Renal pelvis (tissue), 4 donors: ENCODE results near the gene DNPH1. TPM values are rescaled to one million over a fixed set of nuclear protein-coding genes. Genes with fewer than 3 reads are reported as not detected.

Source experiments
- DNase-seq: peaks from one replicate; pipeline ENCODE4 v3.0.0-alpha.2; 2013
- polyA plus RNA-seq, 3 donors: library from polyadenylated mRNA; unstranded; fragments of 120-200 nt; gene quantifications; one replicate each; pipeline ENCODE4 v1.2.1, GENCODE V29; 2013; ENCODE audit not compliant: insufficient read length in 3 of 3

Gene DNPH1
- polyA plus RNA-seq, 3 donors = 65.6 to 104 (median 99.8) TPM

GRCh38 chr6:43253401-43253800 lies 24.1 kb upstream of the DNPH1 start:
- DNase-seq = no peak

GRCh38 chr6:43250992-43251373 lies 21.7 kb upstream of the DNPH1 start:
- no peak for DNase-seq

- no peak for DNase-seq
Observed at GRCh38 chr6:43248791-43249190, 19.5 kb upstream of the DNPH1 start.

- DNase-seq = no peak
Observed at GRCh38 chr6:43248101-43248500, 18.8 kb upstream of the DNPH1 start.

GRCh38 chr6:43247114-43247999 lies 18.1 kb upstream of the DNPH1 start:
- peak; percentile 75 for DNase-seq

- peak; percentile 53 for DNase-seq
Observed at GRCh38 chr6:43246301-43247113, 17.2 kb upstream of the DNPH1 start.

- no peak for DNase-seq
Observed at GRCh38 chr6:43243664-43244321, 14.5 kb upstream of the DNPH1 start.

- DNase-seq = no peak
Observed at GRCh38 chr6:43242908-43243663, 13.8 kb upstream of the DNPH1 start, which contains the start of gene TTBK1. Gene TTBK1 (plus strand): TSS chr6:43243481. CDS start chr6:43246661, 3,180 bp downstream.

GRCh38 chr6:43241446-43241845 lies 12.2 kb upstream of the DNPH1 start:
- no peak for DNase-seq

GRCh38 chr6:43240950-43241349 lies 11.7 kb upstream of the DNPH1 start:
- DNase-seq = no peak

- no peak for DNase-seq
Observed at GRCh38 chr6:43239054-43239453, 9.8 kb upstream of the DNPH1 start.

GRCh38 chr6:43235841-43236240 lies 6.6 kb upstream of the DNPH1 start:
- no peak for DNase-seq

GRCh38 chr6:43231735-43232450 lies 2.6 kb upstream of the DNPH1 start:
- no peak for DNase-seq

- no peak for DNase-seq
Observed at GRCh38 chr6:43231053-43231452, 1.8 kb upstream of the DNPH1 start.

GRCh38 chr6:43229803-43230620 lies 731 bp upstream of the DNPH1 start:
- no peak for DNase-seq

- no peak for DNase-seq
Observed at GRCh38 chr6:43226192-43226851, 3.0 kb downstream of the DNPH1 start.

GRCh38 chr6:43223175-43223574 lies 6.1 kb downstream of the DNPH1 start:
- DNase-seq = no peak

- no peak for DNase-seq
Observed at GRCh38 chr6:43222418-43223059, 6.7 kb downstream of the DNPH1 start.
